Measurements from ENCODE around the gene UNC45A.

UNC45A gene

DNA sequence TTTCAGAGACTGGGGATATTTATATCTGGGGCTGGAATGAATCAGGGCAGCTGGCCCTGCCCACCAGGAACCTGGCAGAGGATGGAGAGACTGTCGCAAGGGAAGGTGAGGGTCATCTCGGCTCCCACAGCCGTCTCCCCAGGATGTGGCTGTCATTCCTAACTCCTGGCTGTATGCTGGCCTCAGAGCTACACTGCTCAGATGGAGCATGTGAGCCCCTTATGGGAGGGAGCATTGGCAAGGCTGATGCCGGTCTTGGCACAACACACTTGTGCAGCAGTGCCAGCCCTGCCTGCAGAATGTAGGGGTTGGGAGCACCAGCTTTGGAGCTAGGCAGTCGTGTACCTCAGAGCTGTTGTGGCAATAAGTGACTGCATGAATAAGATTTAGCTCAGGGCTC is 24.8 kb downstream of the UNC45A start:
- no peak for TF ChIP-seq EZH2 (IDR thresholded peaks at IDR 0.05; ENCODE audit: borderline replicate concordance, low read length)
- TF ChIP-seq, protein P1, sequence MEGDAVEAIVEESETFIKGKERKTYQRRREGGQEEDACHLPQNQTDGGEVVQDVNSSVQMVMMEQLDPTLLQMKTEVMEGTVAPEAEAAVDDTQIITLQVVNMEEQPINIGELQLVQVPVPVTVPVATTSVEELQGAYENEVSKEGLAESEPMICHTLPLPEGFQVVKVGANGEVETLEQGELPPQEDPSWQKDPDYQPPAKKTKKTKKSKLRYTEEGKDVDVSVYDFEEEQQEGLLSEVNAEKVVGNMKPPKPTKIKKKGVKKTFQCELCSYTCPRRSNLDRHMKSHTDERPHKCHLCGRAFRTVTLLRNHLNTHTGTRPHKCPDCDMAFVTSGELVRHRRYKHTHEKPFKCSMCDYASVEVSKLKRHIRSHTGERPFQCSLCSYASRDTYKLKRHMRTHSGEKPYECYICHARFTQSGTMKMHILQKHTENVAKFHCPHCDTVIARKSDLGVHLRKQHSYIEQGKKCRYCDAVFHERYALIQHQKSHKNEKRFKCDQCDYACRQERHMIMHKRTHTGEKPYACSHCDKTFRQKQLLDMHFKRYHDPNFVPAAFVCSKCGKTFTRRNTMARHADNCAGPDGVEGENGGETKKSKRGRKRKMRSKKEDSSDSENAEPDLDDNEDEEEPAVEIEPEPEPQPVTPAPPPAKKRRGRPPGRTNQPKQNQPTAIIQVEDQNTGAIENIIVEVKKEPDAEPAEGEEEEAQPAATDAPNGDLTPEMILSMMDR (IDR thresholded peaks at IDR 0.05; ENCODE audit: low read length) = no peak
- H3K79me2 ChIP-seq (ENCODE audit: insufficient read depth, low read length) = no peaks in the 10 kb centered on the region

DNA sequence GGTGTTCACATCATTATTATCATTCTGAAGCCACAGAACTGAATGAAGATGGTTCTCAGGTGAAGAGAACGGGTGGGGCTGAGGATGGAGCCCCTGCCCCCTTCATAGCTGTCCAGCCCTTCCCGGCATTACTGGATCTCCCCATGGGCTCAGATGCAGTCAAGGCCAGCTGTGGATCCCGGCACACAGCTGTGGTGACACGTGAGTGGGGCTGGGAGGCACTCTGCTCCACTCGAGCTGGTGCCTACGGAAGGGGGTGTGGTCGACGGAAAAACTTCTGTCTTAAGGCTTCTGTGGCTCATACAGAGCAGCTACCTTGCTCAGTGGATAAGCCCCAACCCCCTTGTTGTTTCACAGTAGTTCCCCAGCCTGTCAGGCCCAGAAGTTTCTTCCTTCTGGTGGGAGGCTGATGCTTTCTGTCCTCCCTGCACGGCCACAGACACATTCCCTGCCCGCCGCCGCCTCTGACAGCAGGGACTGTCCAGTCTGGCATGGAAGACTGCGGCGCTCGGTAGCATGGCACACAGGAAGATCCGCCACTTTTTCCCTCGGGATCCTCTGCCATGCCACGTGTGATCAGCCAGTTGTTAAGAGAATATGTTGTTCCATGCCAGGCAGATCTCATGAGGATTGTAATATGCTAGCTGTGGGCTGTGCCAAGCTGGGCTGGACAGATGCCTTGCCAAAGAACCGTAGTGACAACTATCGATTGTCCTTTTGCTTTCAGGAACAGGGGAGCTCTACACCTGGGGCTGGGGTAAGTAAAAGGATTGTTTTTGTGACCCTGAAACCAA is 25.4 kb downstream of the UNC45A start:
- H3F3A ChIP-seq (ENCODE audit: insufficient read depth, low read length) = no peaks in the 10 kb centered on the region
- TF ChIP-seq EZH2 (IDR thresholded peaks at IDR 0.05; ENCODE audit: borderline replicate concordance, low read length) = no peak
- TF ChIP-seq, protein P1 (IDR thresholded peaks at IDR 0.05; ENCODE audit: low read length) = no peak
- H3K9ac ChIP-seq (ENCODE audit: low read length) = no peak overlapping the region
- no peak overlapping the region for H2AFZ ChIP-seq (ENCODE audit: low read length)
- no peaks in the 10 kb centered on the region for H4K20me1 ChIP-seq (ENCODE audit: insufficient read depth, low read length)
- no peak overlapping the region for H3K27ac ChIP-seq (ENCODE audit: low read depth, low read length, poor library complexity, severe bottlenecking)
- H3K4me2 ChIP-seq (ENCODE audit: low read length) = no peak overlapping the region
- H3K4me1 ChIP-seq (ENCODE audit: insufficient read depth, low read length, severe bottlenecking) = peaks cover 14% of the 10 kb centered on the region
- no peaks in the 10 kb centered on the region for H3K79me2 ChIP-seq (ENCODE audit: insufficient read depth, low read length)
- H3K4me3 ChIP-seq (ENCODE audit: low read depth, low read length, poor library complexity, severe bottlenecking) = no peak overlapping the region
- H3K9me2 ChIP-seq (ENCODE audit: low read depth, low read length) = no peaks in the 10 kb centered on the region
- H3K27me3 ChIP-seq (ENCODE audit: insufficient read depth, low read length) = no peaks in the 10 kb centered on the region
- H3K36me3 ChIP-seq (ENCODE audit: insufficient read depth, low read length) = peaks cover 57% of the 10 kb centered on the region
- H3K9me3 ChIP-seq (ENCODE audit: low read length) = no peaks in the 10 kb centered on the region

More for the DNA sequence above, 24.8 kb downstream of the UNC45A start:
- H3K27me3 ChIP-seq (ENCODE audit: insufficient read depth, low read length) = no peaks in the 10 kb centered on the region
- H3K4me2 ChIP-seq (ENCODE audit: low read length) = no peak overlapping the region
- H3F3A ChIP-seq (ENCODE audit: insufficient read depth, low read length) = no peaks in the 10 kb centered on the region
- H3K4me1 ChIP-seq (ENCODE audit: insufficient read depth, low read length, severe bottlenecking) = peaks cover 17% of the 10 kb centered on the region
- no peaks in the 10 kb centered on the region for H3K9me3 ChIP-seq (ENCODE audit: low read length)
- H3K9ac ChIP-seq (ENCODE audit: low read length) = no peak overlapping the region
- peaks cover 51% of the 10 kb centered on the region for H3K36me3 ChIP-seq (ENCODE audit: insufficient read depth, low read length)
- no peaks in the 10 kb centered on the region for H3K9me2 ChIP-seq (ENCODE audit: low read depth, low read length)
- no peak overlapping the region for H2AFZ ChIP-seq (ENCODE audit: low read length)
- no peak overlapping the region for H3K27ac ChIP-seq (ENCODE audit: low read depth, low read length, poor library complexity, severe bottlenecking)
- no peak overlapping the region for H3K4me3 ChIP-seq (ENCODE audit: low read depth, low read length, poor library complexity, severe bottlenecking)
- no peaks in the 10 kb centered on the region for H4K20me1 ChIP-seq (ENCODE audit: insufficient read depth, low read length)

DNA sequence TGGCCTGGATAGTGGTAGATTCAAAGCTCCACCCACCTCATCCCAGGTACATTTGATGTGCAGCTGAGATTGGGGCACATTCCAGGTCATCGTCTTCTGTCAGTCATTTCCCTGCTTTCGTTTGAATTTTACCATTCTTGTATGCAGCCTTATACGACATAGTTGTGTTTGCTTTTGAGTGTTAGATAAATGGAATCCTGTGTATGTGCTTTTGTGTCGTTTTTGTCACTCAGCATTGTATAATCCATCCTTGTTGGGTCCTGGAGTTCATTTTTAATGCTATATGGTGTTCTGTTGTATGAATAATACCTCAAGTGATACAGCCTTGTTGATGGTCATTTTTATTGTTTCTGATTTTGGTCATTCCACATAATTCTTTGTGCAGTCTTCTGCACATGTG is 26.9 kb downstream of the UNC45A start:
- no peak overlapping the region for H3K27ac ChIP-seq (ENCODE audit: low read depth, low read length, poor library complexity, severe bottlenecking)
- no peaks in the 10 kb centered on the region for H3K9me2 ChIP-seq (ENCODE audit: low read depth, low read length)
- TF ChIP-seq, protein P1 (IDR thresholded peaks at IDR 0.05; ENCODE audit: low read length) = no peak
- TF ChIP-seq EZH2 (IDR thresholded peaks at IDR 0.05; ENCODE audit: borderline replicate concordance, low read length) = no peak
- H2AFZ ChIP-seq (ENCODE audit: low read length) = no peak overlapping the region
- H3K27me3 ChIP-seq (ENCODE audit: insufficient read depth, low read length) = no peaks in the 10 kb centered on the region
- no peak overlapping the region for H3K4me3 ChIP-seq (ENCODE audit: low read depth, low read length, poor library complexity, severe bottlenecking)
- H3K4me2 ChIP-seq (ENCODE audit: low read length) = no peak overlapping the region
- peaks cover 72% of the 10 kb centered on the region for H3K36me3 ChIP-seq (ENCODE audit: insufficient read depth, low read length)
- peaks cover under 1% of the 10 kb centered on the region for H3K4me1 ChIP-seq (ENCODE audit: insufficient read depth, low read length, severe bottlenecking)
- H3K9ac ChIP-seq (ENCODE audit: low read length) = no peak overlapping the region
- no peaks in the 10 kb centered on the region for H4K20me1 ChIP-seq (ENCODE audit: insufficient read depth, low read length)
- H3F3A ChIP-seq (ENCODE audit: insufficient read depth, low read length) = no peaks in the 10 kb centered on the region
- no peaks in the 10 kb centered on the region for H3K9me3 ChIP-seq (ENCODE audit: low read length)
- H3K79me2 ChIP-seq (ENCODE audit: insufficient read depth, low read length) = no peaks in the 10 kb centered on the region

Measured in OCI-LY1 (cell line).